Measurements from ENCODE around the gene DEPDC7.

GRCh38 chr11:33006010-33006409 lies 9.7 kb upstream of the DEPDC7 start:
- TF ChIP-seq CTCF (IDR thresholded peaks at IDR 0.05) (no peak), POLR2A (IDR thresholded peaks at IDR 0.05) (no peak)
